GM12872 (cell line): ENCODE data around the gene STON2.

ENCODE experiments used
- TF ChIP-seq, protein P1 (sequence below): IDR thresholded peaks from 3 replicates; pipeline ENCODE4 v1.5.1; 2011; ENCODE audit warnings: low read depth, mild to moderate bottlenecking, low read length, moderate library complexity; ENCODE audit not compliant: insufficient read depth

STON2 gene

DNA sequence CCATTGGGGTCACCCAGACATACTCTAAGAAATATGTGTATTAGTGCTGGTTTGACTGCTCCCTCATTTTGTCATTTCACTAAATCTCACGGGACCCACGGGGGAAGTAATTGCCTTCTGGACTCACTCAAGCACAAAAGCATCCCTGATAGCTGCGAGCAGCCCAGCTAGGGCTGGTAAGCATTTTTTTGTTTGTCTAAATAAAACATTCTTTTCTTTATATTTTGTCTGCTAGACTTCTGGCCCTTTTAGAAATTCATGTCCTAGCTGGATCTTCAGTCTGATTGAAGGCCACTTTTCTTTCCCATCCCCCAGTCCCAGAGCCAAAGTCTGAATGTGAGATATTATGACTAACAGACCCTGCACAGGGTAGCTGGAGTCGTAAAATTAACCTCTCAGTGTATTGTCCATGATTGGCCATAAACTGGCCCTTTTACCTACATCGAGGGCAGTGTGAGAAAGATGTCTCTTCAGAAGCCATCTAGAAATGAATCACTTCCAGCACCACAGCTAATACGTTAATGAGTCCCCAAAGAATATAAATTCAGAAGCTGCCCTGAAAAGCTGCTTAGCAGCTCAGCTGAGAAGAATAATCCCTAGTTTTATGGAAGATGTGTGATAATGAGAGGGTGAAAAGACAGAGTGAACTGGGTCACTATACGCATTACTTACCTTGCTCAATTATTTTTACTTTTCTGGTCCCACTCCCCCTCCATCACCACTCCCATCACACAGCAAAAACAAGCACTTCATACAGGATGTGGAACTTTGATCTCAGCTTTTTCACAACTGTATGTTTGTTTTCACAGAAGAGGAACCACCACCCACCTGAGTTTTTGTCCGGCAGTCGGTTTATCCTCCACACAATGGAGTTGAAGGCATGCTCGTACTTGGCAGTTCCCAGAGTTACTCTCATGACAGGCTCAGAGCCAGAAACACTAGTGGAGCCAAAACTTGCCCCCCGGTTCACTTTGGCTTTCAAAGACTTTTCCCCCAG lies 123.8 kb downstream of the STON2 start:
- TF ChIP-seq, protein P1, sequence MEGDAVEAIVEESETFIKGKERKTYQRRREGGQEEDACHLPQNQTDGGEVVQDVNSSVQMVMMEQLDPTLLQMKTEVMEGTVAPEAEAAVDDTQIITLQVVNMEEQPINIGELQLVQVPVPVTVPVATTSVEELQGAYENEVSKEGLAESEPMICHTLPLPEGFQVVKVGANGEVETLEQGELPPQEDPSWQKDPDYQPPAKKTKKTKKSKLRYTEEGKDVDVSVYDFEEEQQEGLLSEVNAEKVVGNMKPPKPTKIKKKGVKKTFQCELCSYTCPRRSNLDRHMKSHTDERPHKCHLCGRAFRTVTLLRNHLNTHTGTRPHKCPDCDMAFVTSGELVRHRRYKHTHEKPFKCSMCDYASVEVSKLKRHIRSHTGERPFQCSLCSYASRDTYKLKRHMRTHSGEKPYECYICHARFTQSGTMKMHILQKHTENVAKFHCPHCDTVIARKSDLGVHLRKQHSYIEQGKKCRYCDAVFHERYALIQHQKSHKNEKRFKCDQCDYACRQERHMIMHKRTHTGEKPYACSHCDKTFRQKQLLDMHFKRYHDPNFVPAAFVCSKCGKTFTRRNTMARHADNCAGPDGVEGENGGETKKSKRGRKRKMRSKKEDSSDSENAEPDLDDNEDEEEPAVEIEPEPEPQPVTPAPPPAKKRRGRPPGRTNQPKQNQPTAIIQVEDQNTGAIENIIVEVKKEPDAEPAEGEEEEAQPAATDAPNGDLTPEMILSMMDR, result no peak

DNA sequence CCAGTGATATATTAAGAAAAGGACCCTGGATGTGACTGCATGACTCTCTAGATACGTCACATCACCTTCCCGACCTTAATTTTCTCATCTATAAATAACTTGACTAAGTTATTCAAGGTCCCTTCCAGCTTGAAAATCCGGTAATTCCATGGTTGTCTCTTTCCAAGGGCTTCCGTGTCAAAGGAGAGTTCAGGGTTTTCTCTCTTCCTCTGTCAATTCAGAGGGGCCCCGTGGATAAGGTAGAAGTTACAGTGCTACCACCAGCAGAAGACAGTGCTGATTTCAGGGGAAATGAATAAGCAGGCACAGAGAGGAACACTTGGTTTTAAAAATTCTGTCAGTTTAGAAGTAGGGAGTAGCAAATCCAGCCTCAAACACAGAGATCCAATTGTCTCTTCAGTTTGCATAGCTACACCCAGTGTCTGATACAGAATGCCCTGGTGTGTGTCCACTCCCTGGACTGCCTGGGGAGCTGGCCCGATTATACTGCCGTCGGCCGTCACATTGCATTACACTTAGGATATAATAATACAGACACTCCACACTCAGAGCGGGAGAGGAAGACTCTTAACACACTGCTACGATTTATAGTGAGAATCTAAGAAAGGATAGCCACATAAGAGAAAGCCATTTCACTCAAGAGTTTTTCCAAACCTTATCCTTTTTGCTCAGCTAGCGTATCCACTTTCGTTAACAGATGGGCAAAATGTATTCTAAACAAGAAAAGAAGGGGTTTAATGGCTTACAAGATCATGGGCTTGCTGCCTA lies 124.6 kb downstream of the STON2 start:
- TF ChIP-seq, protein P1, result no peak

DNA sequence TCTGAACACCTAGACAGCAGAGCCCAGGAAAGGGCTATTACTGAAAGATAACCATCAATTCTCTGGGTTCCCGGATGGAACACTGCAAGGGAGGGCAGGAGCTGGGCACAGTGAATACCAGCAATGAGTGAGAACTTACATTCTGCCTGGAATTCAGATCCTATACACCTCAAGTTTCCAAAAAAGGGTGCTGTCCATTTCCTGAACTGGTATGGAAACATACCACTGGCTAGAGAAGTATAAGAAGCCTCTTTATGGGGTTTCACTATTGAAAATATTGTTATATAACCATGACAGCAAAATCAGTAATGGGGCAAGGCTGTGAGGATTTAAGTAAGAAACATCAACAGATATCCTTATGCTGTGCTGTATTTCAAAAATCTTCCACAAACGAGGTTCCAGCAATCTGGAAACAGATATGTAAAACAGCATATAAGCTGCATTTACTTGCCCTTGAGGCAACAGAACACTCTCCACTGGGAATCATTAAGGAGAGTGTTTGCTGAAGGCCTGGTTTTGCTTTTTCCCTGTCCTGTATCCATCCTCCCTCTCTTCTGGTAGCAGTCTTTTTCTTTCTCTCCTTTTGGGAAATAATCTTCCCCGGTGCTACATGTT lies 126.1 kb downstream of the STON2 start:
- TF ChIP-seq, protein P1, result no peak

DNA sequence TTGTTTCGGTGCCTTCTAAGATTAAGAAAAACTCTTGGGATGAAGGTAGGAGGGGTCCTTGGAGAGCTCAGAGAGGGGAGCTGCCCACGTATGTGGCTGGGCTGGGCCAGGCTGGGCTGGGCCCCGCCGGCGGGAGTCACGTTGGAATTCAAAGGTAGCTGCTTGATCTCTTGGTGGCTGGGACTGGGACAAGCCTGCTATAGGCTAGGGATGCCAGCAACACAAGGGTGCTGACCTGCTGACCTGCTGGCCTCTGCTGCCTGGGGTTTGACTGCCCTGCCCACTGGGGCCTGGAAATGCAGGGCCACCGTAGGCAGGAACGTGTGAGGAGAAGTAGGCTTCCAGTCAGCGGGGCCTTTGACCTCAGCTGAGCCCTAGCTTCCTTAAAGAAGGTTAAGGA lies 126.6 kb downstream of the STON2 start:
- TF ChIP-seq, protein P1, result no peak

DNA sequence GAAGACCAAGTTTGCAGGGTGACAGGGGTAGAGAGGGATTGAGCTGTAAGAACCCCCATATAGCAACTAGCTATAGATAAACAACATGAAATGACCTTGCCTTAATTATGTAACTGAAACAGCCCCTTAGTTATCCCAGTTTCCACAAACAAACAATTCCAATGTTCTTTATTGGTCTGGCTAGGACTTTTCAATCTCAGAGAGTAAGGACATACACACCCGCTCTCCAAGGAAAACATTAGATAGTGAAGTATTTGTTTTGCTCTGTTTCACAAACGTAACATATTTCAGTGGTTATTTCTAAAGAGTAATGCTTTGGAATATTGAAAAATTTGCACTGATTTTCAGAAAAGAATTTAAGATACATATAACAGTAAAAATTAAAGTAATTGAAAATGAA lies 127.8 kb downstream of the STON2 start:
- TF ChIP-seq, protein P1, result no peak

DNA sequence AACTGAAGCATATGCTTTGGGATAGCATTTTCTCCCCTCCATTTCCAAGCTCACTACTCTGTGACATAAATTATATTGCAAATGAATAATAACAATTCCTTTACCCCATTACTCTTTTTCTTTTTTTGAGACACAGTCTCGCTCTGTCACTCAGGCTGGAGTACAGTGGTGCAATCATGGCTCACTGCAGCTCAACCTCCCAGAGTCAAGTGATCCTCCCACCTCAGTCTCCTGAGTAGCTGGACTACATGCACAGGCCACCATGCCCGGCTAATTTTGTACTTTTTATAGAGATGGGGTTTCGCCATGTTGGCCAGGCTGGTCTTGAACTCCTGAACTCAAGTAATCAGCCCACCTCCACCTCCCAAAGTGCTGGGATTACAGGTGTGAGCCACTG lies 130.1 kb downstream of the STON2 start:
- TF ChIP-seq, protein P1, result no peak
